ENCODE measurements around the gene ATG7. TPM values are rescaled to one million over a fixed set of nuclear protein-coding genes. Genes with fewer than 3 reads are reported as not detected.

ATG7 gene
- total and polyA plus RNA-seq, 2 experiments from 2014 or later: 18.4 to 38.6 TPM

DNA sequence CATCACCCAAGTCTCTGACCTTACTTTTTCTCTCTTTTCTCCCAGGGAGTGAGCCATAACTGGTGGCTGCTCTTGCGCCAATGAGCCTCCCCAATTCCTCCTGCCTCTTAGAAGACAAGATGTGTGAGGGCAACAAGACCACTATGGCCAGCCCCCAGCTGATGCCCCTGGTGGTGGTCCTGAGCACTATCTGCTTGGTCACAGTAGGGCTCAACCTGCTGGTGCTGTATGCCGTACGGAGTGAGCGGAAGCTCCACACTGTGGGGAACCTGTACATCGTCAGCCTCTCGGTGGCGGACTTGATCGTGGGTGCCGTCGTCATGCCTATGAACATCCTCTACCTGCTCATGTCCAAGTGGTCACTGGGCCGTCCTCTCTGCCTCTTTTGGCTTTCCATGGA lies 13.2 kb upstream of the ATG7 start:
- H3K9me2 ChIP-seq (replicated peaks; ENCODE audit: insufficient read depth): no peaks in the 10 kb centered on the region
- TF ChIP-seq EZH2 (IDR thresholded peaks at IDR 0.05; ENCODE audit: borderline replicate concordance): no peak
- no peak for TF ChIP-seq EZH2phosphoT487 (IDR thresholded peaks at IDR 0.05; ENCODE audit: low read depth, severe bottlenecking, unreplicated experiment)
- no peak for TF ChIP-seq CTCF (IDR thresholded peaks at IDR 0.05; ENCODE audit: poor library complexity)
- 95% methylated on average over 11 of the region's 11 CpGs for WGBS (ENCODE audit: low lambda C conversion rate, missing lambda C conversion rate)
- no peaks in the 10 kb centered on the region for H3K79me2 ChIP-seq
- H3K4me3 ChIP-seq: no peak overlapping the region
- no peak overlapping the region for H2AFZ ChIP-seq
- H3K27ac ChIP-seq: no peak overlapping the region
- no peaks in the 10 kb centered on the region for H4K20me1 ChIP-seq (ENCODE audit: insufficient read depth, poor library complexity, severe bottlenecking)
- no peaks in the 10 kb centered on the region for H3K9me3 ChIP-seq (ENCODE audit: low read depth)
- H3K4me1 ChIP-seq (ENCODE audit: insufficient read depth): no peaks in the 10 kb centered on the region
- no peaks in the 10 kb centered on the region for H3K27me3 ChIP-seq
- no peak overlapping the region for H3K4me2 ChIP-seq
- no peaks in the 10 kb centered on the region for H3K36me3 ChIP-seq (replicated peaks; ENCODE audit: insufficient read depth, low read depth)
- DNase-seq (ENCODE audit: low spot score): no peak

GRCh38 chr3:11260460-11260859 lies 11.7 kb upstream of the ATG7 start:
- TF ChIP-seq CTCF (IDR thresholded peaks at IDR 0.05; ENCODE audit: poor library complexity) (no peak), EZH2 (IDR thresholded peaks at IDR 0.05; ENCODE audit: borderline replicate concordance) (no peak), EZH2phosphoT487 (IDR thresholded peaks at IDR 0.05; ENCODE audit: low read depth, severe bottlenecking, unreplicated experiment) (no peak)
- no peaks in the 10 kb centered on the region for H3K36me3 ChIP-seq (replicated peaks; ENCODE audit: insufficient read depth, low read depth)
- 87% methylated on average over 3 of the region's 3 CpGs for WGBS (ENCODE audit: low lambda C conversion rate, missing lambda C conversion rate)

GRCh38 chr3:11269007-11269406 lies 3.2 kb upstream of the ATG7 start:
- DNase-seq (ENCODE audit: low spot score): no peak
- H3K79me2 ChIP-seq: peaks cover 16% of the 10 kb centered on the region
- no peak overlapping the region for H3K4me2 ChIP-seq
- no peaks in the 10 kb centered on the region for H3K36me3 ChIP-seq (replicated peaks; ENCODE audit: insufficient read depth, low read depth)
- H3K9me2 ChIP-seq (replicated peaks; ENCODE audit: insufficient read depth): no peaks in the 10 kb centered on the region
- H3K4me1 ChIP-seq (ENCODE audit: insufficient read depth): peaks cover 8% of the 10 kb centered on the region
- no peaks in the 10 kb centered on the region for H3K27me3 ChIP-seq
- H4K20me1 ChIP-seq (ENCODE audit: insufficient read depth, poor library complexity, severe bottlenecking): no peaks in the 10 kb centered on the region
- H3K4me3 ChIP-seq: no peak overlapping the region
- no peaks in the 10 kb centered on the region for H3K9me3 ChIP-seq (ENCODE audit: low read depth)
- H2AFZ ChIP-seq: no peak overlapping the region
- no peak for TF ChIP-seq CTCF (IDR thresholded peaks at IDR 0.05; ENCODE audit: poor library complexity)
- TF ChIP-seq EZH2phosphoT487 (IDR thresholded peaks at IDR 0.05; ENCODE audit: low read depth, severe bottlenecking, unreplicated experiment): no peak
- no peak for TF ChIP-seq EZH2 (IDR thresholded peaks at IDR 0.05; ENCODE audit: borderline replicate concordance)
- no peak overlapping the region for H3K27ac ChIP-seq
- WGBS (ENCODE audit: low lambda C conversion rate, missing lambda C conversion rate): 90% methylated on average over 9 of the region's 9 CpGs

More at GRCh38 chr3:11260460-11260859, 11.7 kb upstream of the ATG7 start:
- Histone ChIP-seq H3K79me2 (no peaks in the 10 kb centered on the region), H3K4me2 (no peak overlapping the region), H3K27me3 (no peaks in the 10 kb centered on the region), H3K27ac (no peak overlapping the region), H4K20me1 (ENCODE audit: insufficient read depth, poor library complexity, severe bottlenecking) (no peaks in the 10 kb centered on the region), H3K4me3 (no peak overlapping the region), H2AFZ (no peak overlapping the region), H3K4me1 (ENCODE audit: insufficient read depth) (no peaks in the 10 kb centered on the region), H3K9me3 (ENCODE audit: low read depth) (no peaks in the 10 kb centered on the region), H3K9me2 (replicated peaks; ENCODE audit: insufficient read depth) (no peaks in the 10 kb centered on the region)
- DNase-seq (ENCODE audit: low spot score): no peak

Measured in hepatocyte (in vitro differentiated cells).